Measurements from ENCODE around the gene RBM42. TPM values are rescaled to one million over a fixed set of nuclear protein-coding genes. Genes with fewer than 3 reads are reported as not detected.

The RBM42 gene
- total and polyA plus RNA-seq, 2 of the 13 experiments (the other 11 are each of a cell fraction or from before 2014, with no cell fraction given) = 27.2 to 55.3 TPM

DNA sequence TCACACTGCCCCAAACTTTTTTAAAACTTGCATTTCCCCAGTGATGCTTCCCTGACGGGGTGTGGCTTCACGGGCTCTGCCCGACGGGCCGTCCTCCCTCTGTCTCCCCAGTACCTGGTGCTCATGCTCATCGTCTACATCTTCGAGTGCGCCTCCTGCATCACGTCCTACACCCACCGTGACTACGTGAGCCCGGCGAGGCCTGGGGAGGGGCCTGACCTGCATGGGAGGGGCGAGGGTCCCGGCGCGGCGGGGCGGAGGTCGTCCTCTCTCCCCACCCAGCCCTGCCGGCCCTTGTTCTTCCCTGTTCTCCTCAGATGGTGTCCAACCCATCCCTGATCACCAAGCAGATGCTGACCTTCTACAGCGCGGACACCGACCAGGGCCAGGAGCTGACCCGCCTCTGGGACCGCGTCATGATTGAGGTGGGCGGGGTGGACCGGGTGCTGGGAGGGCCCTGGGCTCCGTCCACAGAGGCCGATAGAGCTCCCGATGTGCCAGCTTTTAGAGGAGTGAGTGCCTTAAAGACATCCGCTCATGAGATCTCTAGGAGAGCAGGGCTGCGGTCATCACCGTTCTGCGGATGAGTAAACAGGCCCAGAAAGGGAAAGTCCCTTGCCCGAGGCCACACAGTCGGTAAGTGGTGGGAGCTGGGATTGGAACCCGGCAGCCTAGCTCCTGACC, 44.4 kb downstream of the RBM42 start (continued):
- TF ChIP-seq SP140L (CRISPR knock-in tag; IDR thresholded peaks at IDR 0.05; ENCODE audit: borderline replicate concordance) = no peak
- no peak for TF ChIP-seq ZNF256 (CRISPR knock-in tag; conservative IDR thresholded peaks at IDR 0.05)
- TF ChIP-seq E2F5 (CRISPR knock-in tag; conservative IDR thresholded peaks at IDR 0.05) = no peak
- TF ChIP-seq ZNF44 (CRISPR knock-in tag; IDR thresholded peaks at IDR 0.05) = 0 out of 2 replicates have a peak, but pooled peaks have one; percentile 17
- TF ChIP-seq ATF7 (IDR thresholded peaks at IDR 0.05) = no peak
- TF ChIP-seq ATF7 (CRISPR knock-in tag; IDR thresholded peaks at IDR 0.05) = no peak
- TF ChIP-seq KDM1A (CRISPR knock-in tag; IDR thresholded peaks at IDR 0.05) = no peak
- TF ChIP-seq ZNF234 (CRISPR knock-in tag; conservative IDR thresholded peaks at IDR 0.05) = no peak
- no peak for TF ChIP-seq ZNF75D (CRISPR knock-in tag; IDR thresholded peaks at IDR 0.05; ENCODE audit: borderline replicate concordance)
- no peak for TF ChIP-seq ZNF383 (CRISPR knock-in tag; IDR thresholded peaks at IDR 0.05; ENCODE audit: borderline replicate concordance)
- TF ChIP-seq ZBTB34 (CRISPR knock-in tag; IDR thresholded peaks at IDR 0.05) = no peak
- TF ChIP-seq MXD3 (CRISPR knock-in tag; IDR thresholded peaks at IDR 0.05) = peak; percentile 48; the same call in 1 of the 2 replicates
- no peak for TF ChIP-seq GLMP (CRISPR knock-in tag; IDR thresholded peaks at IDR 0.05; ENCODE audit: borderline replicate concordance)
- TF ChIP-seq, protein P1, sequence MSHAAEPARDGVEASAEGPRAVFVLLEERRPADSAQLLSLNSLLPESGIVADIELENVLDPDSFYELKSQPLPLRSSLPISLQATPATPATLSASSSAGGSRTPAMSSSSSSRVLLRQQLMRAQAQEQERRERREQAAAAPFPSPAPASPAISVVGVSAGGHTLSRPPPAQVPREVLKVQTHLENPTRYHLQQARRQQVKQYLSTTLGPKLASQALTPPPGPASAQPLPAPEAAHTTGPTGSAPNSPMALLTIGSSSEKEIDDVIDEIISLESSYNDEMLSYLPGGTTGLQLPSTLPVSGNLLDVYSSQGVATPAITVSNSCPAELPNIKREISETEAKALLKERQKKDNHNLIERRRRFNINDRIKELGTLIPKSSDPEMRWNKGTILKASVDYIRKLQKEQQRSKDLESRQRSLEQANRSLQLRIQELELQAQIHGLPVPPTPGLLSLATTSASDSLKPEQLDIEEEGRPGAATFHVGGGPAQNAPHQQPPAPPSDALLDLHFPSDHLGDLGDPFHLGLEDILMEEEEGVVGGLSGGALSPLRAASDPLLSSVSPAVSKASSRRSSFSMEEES (CRISPR knock-in tag; IDR thresholded peaks at IDR 0.05) = no peak
- no peak for TF ChIP-seq TEAD2 (CRISPR knock-in tag; IDR thresholded peaks at IDR 0.05)
- peak; percentile 14 for TF ChIP-seq HNRNPLL (IDR thresholded peaks at IDR 0.05; ENCODE audit: low read depth, low read length, poor library complexity, severe bottlenecking)
- TF ChIP-seq ZNF17 (CRISPR knock-in tag; IDR thresholded peaks at IDR 0.05) = no peak
- no peak for TF ChIP-seq CHD4 (IDR thresholded peaks at IDR 0.05; ENCODE audit: borderline replicate concordance, low read length)
- TF ChIP-seq GABPB1 (CRISPR knock-in tag; IDR thresholded peaks at IDR 0.05) = peak; percentile 49; the same call in 1 of the 2 replicates
- TF ChIP-seq NFKB2 (CRISPR knock-in tag; IDR thresholded peaks at IDR 0.05; ENCODE audit: borderline replicate concordance) = peak; percentile 67; the same call in 1 of the 2 replicates
- TF ChIP-seq PHF5A (CRISPR knock-in tag; IDR thresholded peaks at IDR 0.05; ENCODE audit: low read depth, unreplicated experiment) = no peak
- TF ChIP-seq ZNF598 (CRISPR knock-in tag; IDR thresholded peaks at IDR 0.05; ENCODE audit: borderline replicate concordance) = peak; percentile 33; the same call in 1 of the 2 replicates
- no peak for TF ChIP-seq SRY (CRISPR knock-in tag; IDR thresholded peaks at IDR 0.05)
- no peak for TF ChIP-seq PBX2 (CRISPR knock-in tag; IDR thresholded peaks at IDR 0.05)
- peak; percentile 39; the same call in 1 of the 2 replicates for TF ChIP-seq SALL1 (CRISPR knock-in tag; IDR thresholded peaks at IDR 0.05)
